Measurements from ENCODE around the gene IMPA2. TPM values are rescaled to one million over a fixed set of nuclear protein-coding genes. Genes with fewer than 3 reads are reported as not detected.

IMPA2 gene
- polyA plus RNA-seq, 3 donors = 106 to 129 (median 116) TPM

DNA sequence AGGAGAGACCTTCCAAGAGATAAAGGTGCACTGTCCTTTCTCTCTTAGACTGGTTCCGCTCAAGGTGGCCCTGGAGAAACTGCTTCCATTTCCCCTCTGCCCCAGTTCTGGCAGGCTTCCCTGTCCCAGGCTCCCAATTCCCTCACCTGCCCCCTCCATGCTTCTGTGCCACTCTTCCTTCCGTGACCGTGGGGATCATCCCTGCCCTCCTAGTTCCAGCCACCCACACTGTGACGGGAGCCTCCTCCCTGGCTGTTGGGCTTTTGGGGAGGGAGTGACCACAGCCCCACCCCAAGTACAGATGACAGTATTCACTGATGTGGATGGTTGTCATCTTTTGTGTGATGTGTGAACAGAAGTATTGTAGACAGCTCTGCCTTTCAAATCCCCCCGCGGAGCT lies 2.8 kb downstream of the IMPA2 start:
- no peak for DNase-seq

DNA sequence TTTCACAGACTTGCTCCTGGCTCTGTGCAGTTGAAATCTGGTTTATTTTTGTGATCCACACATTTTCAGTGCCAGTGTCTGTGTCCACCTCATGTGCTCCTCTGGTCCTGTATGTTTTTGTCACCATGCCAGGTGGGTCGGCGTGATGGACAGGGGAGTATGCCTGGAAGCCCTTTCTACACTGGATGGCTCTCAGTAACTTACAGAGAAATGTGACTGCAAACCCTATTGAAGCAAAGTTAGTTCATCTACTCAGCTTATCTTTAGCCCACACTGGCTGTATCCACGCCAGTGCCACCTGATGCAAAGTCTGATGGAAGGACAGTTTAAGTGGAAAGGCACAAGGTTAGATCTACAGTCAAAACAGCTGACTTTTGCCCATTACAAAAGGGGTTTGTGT lies 4.3 kb downstream of the IMPA2 start:
- no peak for DNase-seq

DNA sequence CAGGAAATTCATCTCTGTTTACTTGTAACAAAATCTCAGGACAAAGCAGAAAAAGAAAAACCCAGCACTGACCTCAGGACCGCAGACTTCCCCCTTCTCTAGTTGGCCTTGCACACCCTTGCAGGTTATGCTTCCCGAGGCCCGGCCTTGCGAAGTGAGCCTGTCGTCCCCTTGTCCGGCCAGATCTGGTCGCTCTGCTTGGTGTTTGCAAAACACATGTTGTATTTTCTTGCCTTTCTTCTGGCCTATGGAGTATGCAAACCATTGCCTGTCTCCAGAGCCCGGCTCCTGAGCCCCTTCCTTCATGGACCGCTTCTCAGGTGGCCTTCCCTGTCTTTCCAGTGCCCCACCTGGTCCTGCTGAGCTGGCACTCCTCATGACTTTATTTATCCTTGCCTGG lies 4.8 kb downstream of the IMPA2 start:
- no peak for DNase-seq

DNA sequence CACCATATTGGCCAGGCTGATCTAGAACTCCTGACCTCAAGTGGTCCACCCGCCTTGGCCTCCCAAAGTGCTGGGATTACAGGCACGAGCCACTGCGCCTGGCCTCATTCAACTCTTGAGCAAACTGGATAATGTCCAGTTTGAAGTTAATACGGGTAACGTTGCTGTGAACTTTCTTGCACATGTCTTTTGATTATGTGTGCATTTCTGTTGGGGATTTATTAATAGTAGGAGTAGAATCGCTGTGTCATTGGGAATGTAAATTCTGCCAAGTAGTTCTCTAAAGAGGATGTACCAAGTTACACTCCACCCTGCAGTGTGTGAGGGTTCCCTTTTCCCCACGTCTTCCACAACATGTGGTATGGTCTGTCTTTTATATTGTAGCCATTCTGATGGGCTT lies 6.2 kb downstream of the IMPA2 start:
- DNase-seq = no peak

DNA sequence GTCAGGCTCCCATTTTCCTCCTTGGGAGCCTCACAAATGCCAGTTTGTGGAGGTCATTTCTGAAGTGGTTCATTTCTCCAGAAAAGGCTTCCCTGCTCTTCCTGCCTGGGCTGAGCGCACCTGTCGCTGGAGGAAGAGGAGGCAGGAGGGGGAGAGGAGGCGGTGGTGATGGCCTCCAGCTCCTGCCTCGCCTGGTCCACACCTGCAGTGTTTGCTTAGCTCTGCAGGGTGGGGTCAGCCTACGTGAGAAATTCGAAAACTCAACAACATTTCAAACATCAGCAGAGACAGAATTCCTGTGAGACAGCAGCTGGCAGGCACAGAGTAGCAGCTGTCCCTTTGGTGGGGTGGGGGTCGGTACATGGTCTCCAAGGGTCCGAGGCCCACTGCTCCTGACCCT lies 7.9 kb downstream of the IMPA2 start:
- no peak for DNase-seq

DNA sequence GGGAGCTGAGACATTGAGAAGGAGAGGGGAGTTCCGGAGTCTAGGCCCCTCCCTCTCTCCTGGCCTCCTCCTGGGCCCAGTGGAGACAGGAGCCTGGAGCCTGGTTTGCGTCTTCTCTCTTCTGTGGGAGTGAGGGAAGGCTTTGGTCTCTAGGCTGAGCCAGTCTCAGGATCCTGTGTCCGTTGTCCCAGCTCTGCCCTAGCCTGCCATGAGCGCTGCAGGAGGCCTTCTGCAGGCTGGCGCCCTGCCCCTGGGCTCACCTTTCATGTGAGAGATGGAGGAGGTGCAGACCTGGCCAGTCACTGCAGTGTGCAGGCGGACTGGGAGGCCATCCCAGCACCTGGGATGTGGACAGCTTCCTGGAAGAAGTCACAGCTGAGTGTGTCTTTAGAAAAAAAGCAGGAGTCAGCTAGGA lies 8.7 kb downstream of the IMPA2 start:
- DNase-seq = no peak

DNA sequence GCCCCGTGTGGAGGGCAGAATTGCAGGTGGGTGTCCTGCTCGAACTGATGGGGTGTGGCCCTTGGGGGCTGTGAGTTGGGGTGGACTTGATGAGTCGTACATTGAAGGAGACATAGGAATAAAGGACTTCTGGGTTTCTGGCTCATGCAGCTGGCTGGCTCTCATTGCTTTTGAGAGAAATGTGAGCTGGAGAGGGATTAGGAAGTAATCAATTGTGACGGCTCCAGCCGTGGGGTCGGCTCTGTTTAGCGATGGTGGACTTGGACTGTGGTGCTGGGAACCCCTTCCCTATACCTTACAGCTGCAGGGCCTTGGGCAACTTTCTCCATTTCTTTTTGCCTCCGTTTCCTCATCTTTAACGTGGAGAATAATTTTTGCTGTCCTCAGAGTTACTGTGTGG lies 9.2 kb downstream of the IMPA2 start:
- no peak for DNase-seq

DNA sequence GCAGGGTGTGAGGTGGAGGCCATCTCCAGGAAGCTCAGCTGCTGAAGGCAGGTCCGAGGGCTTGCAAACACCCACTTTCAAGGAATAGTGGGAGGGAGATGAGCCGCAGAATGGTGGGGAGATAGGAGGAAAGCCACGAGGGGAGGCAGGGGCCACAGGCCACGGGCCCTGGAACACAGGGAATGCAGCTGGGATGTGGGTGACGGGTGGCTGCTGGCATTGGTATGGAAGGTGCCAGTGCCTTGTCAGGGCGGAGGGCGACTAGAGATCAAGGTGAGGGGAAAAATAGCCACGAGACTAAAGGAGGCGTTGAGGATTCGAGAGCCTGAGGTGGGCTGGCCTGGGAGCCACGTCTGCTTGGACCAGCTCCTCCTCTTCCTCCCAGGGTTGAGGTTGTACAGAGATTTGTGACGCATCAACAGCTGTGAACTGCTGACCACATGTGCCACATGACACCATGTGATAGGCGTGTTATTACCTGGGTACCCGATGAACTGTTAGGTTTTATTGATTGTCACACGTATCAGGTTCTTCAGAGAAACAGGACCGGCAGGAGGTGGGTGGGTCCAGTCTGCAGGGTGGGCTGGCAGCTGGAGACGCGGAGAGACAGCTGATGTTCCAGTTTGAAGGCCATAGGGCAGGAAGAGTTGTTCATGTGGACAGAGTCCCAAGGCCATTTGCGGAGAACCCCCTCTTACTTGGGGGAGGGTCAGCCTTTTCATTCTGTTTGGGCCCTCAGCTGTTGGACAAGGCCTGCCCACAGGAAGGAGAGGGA lies 9.9 kb downstream of the IMPA2 start:
- no peak for DNase-seq

DNA sequence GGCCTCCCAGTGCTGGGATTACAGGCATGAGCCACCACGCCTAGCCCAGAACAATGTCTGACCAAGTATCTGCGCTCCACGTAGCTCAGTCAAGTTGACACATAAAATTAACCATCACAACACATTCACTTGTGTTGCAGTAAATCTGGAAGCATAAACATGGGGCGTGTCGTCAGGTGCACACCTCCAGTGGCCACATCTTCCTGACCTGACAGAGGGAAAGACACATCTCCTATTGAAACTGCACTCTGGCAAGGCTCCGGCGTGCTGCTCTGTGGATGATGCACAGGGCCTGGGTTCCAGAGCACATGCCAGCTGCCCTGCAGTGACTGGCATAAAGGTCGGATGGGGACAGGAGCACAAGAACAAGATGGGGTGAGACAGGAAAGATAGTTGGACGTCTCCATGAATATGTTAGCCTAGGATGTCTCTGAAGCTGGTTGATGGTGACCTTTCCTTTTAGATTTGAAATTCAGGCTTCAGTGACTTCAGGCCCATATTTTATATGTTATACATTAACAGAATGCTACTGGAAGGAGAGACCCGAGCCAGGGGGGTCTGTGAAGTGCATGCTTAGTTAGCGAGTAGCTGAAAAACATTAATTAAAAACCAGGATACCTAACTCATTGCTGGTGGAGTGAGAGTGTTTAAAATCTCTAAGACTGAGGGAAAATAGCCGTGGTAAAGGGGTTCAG lies 10.9 kb downstream of the IMPA2 start:
- no peak for DNase-seq

DNA sequence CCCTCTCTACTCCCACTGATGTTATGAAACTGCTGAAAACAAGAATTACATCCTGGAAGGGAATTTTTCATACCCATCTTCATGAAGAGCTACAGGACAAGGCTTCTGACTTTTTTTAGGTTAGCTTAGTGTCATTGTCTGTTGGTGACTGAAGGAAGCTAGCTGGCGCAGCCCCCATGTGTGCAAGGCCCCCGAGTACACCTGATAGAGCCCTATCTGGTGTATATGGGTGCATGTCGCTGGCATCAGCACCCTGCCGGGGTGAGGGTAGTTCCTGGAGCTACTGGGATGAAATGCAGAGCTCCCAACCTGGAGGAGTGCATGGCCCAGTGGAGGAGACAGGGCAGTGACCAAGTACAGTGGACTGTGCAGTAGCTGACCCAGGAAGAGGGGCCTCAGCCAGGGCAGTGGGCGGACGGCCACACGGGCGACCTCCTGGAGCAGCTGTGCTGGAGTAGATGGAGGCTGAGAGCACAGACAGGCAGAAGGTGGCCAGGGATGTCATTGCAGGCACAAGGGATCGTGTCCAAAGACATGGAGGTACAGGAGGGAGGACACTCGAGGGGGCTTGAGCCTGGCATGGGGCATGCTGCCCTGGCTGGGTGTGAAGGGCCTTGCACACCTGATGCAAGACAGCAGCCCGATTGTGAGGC lies 12.1 kb downstream of the IMPA2 start:
- DNase-seq = no peak

DNA sequence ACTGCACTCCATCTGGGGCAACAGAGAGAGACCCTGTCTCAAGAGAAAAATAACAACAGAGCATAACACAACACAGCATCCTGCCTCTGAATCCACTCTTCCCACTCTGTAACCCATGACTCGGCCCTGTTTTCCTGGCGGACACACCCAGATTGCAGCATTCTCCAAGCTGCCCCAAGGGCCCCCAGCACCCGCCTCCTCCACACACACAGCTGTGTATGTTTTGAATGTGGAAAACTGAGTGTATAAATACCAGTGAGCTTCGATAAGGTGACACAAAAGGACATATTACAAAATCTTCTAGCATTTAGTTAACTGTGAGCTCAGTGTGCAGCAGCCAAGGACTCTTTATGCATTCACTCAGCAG lies 13.0 kb downstream of the IMPA2 start:
- no peak for DNase-seq

DNA sequence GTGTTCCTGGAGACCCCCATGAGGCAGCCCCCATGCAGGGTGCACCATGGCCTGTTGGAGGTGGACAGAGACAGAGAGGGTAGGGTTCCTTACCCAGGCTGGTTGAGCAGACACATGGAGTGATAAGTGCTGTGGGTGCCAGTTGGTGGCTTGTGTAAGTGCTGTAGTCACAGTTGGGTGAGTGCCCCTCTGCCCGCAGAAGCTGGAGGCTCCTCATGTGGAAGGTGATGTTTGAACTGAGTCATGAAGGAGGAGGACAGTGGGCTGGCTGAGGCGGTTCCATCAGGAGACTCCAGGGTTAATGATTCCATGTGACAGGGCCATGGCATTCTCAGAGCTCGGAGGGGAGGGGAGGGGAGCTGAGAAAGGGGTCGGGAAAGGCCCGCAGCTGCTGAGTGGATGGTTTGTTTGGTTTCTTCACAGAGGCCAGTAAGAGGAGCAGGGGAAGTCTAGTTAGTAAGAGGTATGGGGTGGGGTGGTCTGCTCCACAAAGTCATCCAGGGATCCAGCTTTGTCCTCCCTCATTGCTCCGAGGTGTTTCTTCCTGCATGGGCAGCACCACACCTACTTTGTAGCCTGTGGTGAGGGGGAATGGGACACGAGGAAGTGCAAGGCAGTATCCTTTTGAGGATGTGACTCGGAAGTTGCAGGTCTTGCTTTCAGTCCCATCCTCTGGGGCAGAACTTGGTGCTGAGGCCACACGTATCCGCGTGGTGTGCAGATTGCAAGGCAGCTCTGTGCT lies 13.6 kb downstream of the IMPA2 start:
- peak; percentile 54 for DNase-seq

DNA sequence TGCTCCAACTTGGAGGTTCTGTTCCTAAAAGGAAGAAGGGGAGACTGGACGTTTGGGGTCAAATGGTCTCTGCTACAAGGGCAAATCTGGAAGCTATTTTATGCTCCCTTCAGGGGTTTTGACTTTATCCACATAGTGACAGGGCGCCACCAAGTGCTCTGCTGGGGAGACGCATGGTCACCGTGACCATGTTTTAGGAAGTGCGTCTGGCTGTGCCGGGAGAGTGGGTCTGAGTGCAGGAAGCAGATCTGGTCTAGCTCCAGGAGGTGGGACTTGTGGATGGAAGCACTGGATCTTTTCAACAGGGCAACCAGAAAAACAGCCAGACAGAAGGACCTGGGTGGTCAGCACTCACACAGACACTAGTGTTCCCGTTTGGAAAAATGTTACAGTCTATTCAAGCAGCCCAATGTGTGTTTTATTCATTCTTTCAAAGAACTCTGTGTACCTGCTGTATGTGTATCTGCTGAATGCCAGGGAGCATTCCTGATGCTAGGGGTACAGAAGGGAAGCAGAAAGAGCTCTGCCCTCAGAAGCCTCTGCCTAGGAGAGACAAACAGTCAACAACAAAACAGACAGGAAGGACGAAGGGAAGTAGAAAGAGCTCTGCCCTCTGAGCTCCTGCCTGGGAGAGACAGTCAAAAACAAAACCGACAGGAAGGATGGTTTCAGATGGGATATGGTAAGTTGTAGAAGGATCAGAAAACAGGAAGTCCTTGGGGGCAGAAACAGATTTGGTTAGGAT lies 14.3 kb downstream of the IMPA2 start:
- no peak for DNase-seq

DNA sequence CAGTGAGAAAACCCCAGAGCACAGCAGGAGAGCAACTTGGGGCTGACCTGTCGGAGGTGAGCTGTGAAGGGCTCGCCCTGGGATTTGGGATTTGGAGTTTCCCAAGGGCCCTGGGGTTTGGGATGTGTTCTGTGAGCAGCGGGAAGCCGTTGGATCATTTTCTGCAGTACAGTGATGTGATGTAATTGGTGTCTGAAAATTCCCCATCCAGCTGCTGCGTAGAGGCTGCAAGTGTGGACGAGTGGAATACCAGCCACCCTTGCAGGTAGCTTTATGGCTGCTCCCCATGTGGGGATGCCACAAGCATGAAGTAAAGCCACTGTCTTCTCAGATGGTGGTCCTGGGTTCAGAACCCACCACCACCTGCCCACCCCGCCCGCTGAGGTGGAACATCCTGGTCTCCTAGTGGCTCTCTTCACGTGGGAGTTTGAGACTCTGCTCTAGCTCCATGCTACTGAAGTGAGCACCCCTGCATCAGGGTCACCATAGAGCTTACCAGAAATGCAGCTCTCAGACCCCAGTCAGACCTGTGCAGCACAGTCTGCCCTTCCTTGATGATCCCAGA lies 15.0 kb downstream of the IMPA2 start:
- DNase-seq = no peak

DNA sequence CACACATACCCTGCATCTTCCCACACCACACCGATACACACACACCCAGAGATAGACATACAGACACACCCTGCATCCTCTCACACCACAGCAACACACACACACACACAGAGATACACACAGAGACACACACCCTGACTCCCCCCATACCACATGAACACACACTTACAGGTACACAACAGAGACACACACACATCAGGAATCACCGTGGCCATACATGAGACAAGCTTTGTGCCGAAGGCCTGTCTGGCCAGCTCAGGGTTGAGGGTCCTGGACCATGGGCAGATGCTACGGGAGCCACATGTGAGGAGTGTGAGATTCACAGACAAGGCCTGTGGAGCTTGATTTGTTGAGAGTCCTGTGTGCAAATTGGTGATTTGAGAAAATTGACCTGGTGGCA lies 15.6 kb downstream of the IMPA2 start:
- no peak for DNase-seq

DNA sequence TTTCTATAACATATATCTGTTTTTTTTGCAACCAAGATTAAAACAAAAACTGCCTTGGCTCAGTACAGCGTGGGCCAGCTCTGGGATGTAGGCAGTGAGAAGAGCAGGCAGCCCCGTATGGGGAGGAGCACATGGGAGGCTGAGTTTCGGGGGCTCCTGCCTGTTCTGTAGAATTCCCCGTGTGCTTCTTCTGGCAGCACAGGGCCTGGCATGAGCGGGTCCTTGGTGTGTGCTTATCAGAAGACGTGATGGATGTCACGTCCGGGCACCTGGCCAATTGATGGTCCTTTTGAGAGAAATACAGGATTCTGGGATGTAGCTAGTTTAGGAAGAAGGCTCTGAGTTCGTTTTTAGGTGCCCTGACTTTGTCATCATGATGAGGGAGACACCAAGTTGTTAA lies 16.2 kb downstream of the IMPA2 start:
- no peak for DNase-seq

DNA sequence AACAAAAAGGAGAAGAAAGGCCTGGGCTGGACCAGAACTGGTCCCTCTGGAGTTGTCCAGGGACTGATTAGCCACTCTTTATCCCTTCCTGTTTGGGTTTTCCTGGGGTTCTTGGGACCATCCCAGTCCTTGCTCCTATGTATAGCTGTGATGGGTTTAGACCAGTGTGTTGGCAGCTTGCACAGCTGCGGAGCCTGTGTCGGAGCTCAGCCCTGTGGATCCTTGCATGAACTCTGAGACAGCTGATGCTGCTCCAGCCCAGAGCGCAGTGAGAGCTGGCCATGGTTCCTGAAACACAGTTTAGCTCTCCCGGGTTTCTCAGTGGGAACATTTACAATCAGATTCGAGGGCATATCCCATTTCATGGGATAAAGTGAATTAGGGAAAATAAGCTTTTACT lies 16.9 kb downstream of the IMPA2 start:
- DNase-seq = no peak

DNA sequence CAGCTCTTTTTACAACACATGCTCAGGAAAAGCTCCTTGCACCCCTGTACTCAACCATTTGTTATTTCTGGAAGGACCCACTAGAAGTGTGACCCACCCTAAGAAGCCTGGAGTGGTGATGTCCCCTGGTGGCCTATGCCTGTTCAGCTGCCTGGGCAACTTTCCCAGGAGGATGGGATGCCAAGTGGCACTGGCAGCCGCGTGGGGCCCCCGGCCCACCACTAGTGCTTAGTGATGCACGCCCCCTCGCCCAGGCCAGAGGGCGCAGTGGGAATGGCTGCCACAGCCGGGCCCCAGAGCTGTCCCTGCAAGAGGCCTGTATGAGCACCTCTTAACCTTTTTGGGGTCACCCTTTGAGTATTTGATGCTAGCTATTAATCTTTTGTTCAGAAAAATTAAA lies 18.1 kb downstream of the IMPA2 start:
- no peak for DNase-seq

DNA sequence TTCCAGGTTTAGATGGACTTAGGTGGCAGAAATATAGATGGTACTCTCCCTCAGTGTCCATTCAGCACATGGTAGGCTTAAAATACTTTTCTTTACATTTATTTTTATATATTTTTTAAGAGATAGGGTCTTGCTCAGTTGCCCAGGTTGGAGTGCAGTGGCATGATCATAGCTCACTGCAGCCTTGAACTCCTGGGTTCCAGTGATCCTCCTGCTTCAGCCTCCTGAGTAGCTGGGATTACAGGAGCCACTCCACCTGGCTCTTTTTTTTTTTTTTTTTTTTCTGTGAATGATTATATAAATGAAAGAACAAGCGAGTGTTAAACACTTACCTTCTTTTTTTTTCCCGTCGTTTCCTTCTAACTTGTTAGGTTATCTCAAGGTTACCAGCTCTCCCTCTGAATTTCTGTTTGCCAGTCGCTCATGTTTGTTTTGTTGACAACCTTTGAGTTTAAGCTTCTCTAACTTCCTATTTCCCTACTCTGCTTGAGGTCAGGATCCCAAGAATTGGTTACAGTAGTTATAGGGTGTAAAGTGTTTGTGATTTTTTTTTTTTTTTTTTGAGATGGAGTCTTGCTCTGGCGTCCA lies 18.9 kb downstream of the IMPA2 start:
- no peak for DNase-seq

DNA sequence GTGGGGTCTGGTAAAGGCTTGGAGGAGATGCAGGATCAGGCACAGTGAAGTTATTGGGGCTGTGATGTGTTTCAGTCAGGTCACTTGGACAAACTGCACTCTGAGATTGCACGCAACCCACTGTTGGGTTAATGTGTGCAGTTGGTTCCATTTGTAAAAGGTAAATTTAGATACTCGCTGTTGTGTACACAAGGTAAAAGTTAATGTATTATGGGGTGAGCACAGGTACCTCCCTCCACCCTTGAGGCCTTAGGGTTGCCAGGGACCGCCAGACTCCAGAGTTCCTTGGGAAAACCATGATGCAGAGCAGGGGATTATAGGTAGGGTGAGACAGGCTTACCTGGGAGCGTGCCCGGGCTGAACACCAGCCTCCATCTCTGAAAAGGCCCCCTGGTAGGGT lies 20.1 kb downstream of the IMPA2 start:
- DNase-seq = no peak

DNA sequence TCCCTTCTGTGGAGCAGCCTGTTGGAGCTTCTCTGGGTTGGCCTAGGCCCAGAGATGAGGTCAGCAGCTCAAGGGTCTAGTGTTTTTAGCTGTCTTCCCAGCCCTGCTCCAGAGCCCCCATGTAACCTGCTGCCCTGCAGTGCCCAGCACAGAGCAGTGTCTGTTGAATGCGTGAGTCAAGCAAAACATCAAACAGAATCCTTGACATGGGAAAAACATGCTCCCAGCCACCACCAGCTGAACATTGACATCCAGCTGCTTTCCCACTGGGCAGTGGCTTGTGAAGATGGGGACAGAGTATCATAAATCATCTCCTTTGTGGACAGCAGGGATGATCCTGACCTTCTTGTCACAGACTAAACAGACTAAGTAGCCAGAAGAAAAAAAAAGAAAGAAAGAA lies 22.6 kb downstream of the IMPA2 start:
- no peak for DNase-seq

All from renal pelvis (tissue), 4 donors.